B cell (primary cell): ENCODE data around the gene DNM1. TPM values are rescaled to one million over a fixed set of nuclear protein-coding genes. Genes with fewer than 3 reads are reported as not detected.
A peak's percentile ranks its signal among the peaks of the same experiment; 100 is the strongest.

ENCODE experiments used
- ATAC-seq: fragments of 200-7000 bp; cut with Tn5 transposase; one replicate; pipeline ENCODE4 v1.10.0; 2021; ENCODE audit warnings: low read depth, mild to moderate bottlenecking, moderate number of reproducible peaks, moderate library complexity
- CTCF ChIA-PET: fragments of 350-600 bp; sonication (Branson Sonifier 250); formaldehyde crosslinking; loops from one replicate; lab custom pipeline; 2021; ENCODE audit warnings: antibody characterized with exemption, inconsistent platforms; lab: Charles Lee
- POLR2A ChIA-PET: fragments of 350-600 bp; sonication (Branson Sonifier 250); formaldehyde crosslinking; loops from one replicate; lab custom pipeline; 2021; ENCODE audit warnings: antibody characterized with exemption; lab: Charles Lee
- DNase-seq: peaks from one replicate; pipeline ENCODE4 v3.0.0; 2013
- H2AFZ ChIP-seq: 2 replicates; pipeline ENCODE4 v1.6.1; 2012; ENCODE audit warnings: mild to moderate bottlenecking, low read depth, low read length; ENCODE audit not compliant: insufficient read depth, poor library complexity, severe bottlenecking
- H3K27ac ChIP-seq, 2 donors: 1 replicate in 1 of 2; 2 replicates in 1 of 2; pipeline ENCODE4 v1.5.1; 2012 to 2013; ENCODE audit warnings: low read length in 2 of 2, mild to moderate bottlenecking in 2 of 2, moderate library complexity in 1 of 2
- H3K27me3 ChIP-seq, 4 experiments: fragments of 200-600 bp in 1 of 4; sonication (generic) in 1 of 4; replicated peaks in 1 of 4; 1 replicate in 2 of 4; 2 replicates in 2 of 4; pipeline versions ENCODE4 v1.6.1 to v1.7.0; 2013 to 2016; ENCODE audit warnings: low read length in 3 of 4, mild to moderate bottlenecking in 2 of 4, mixed read lengths in 1 of 4, moderate library complexity in 1 of 4; ENCODE audit not compliant: insufficient read depth in 4 of 4, control insufficient read depth in 3 of 4; ENCODE audit errors: control extremely low read depth in 1 of 4
- H3K36me3 ChIP-seq, 2 experiments: replicated peaks in 1 of 2; 1 replicate in 1 of 2; 2 replicates in 1 of 2; pipeline versions ENCODE4 v1.6.1 to v1.7.1; 2013; ENCODE audit warnings: low read length in 1 of 2; ENCODE audit not compliant: insufficient read depth in 2 of 2, control insufficient read depth in 1 of 2; ENCODE audit errors: control extremely low read depth in 1 of 2, extremely low read depth in 1 of 2
- H3K4me1 ChIP-seq, 2 donors: fragments of 200-600 bp in 1 of 2; sonication (generic) in 1 of 2; 1 replicate in 1 of 2; 2 replicates in 1 of 2; pipeline versions ENCODE4 v1.5.1 to v1.6.1; 2013 to 2017; ENCODE audit warnings: low read length in 2 of 2; ENCODE audit not compliant: control insufficient read depth in 2 of 2, insufficient read depth in 2 of 2
- H3K4me2 ChIP-seq: replicated peaks from 2 replicates; pipeline ENCODE3; 2012; ENCODE audit warnings: mild to moderate bottlenecking, low read depth, low read length; ENCODE audit not compliant: poor library complexity, severe bottlenecking
- H3K4me3 ChIP-seq, 5 experiments: fragments of 200-600 bp in 1 of 5; sonication (generic) in 1 of 5; 1 replicate in 3 of 5; 2 replicates in 2 of 5; pipeline versions ENCODE4 v1.5.1 to v1.7.0; 2011 to 2016; ENCODE audit warnings: low read length in 4 of 5, mild to moderate bottlenecking in 4 of 5, low read depth in 2 of 5, control low read depth in 1 of 5, moderate library complexity in 1 of 5; ENCODE audit not compliant: insufficient read depth in 1 of 5; ENCODE audit errors: control extremely low read depth in 1 of 5, extremely low read depth in 1 of 5
- H3K79me2 ChIP-seq: fragments of 200-600 bp; sonication (generic); one replicate; pipeline ENCODE4 v1.6.0; 2016; ENCODE audit warnings: low read length; ENCODE audit not compliant: control insufficient read depth, insufficient read depth
- H3K9ac ChIP-seq: fragments of 200-600 bp; sonication (generic); 2 replicates; pipeline ENCODE4 v1.6.1; 2017; ENCODE audit warnings: mild to moderate bottlenecking, low read length, moderate library complexity
- H3K9me3 ChIP-seq, 3 donors: one replicate each; pipeline versions ENCODE4 v1.6.1 to v1.7.1; 2013; ENCODE audit warnings: low read length in 2 of 3; ENCODE audit not compliant: control insufficient read depth in 2 of 3, insufficient read depth in 1 of 3; ENCODE audit errors: control extremely low read depth in 1 of 3
- H4K20me1 ChIP-seq: 2 replicates; pipeline ENCODE4 v1.6.0; 2012; ENCODE audit warnings: mild to moderate bottlenecking, low read length; ENCODE audit not compliant: insufficient read depth, control insufficient read depth, poor library complexity, severe bottlenecking
- H3K27ac Mint-ChIP-seq: one replicate; pipeline ENCODE4 v1.8.0; 2021; ENCODE audit warnings: mixed read lengths
- H3K27me3 Mint-ChIP-seq: one replicate; pipeline ENCODE4 v1.8.0; 2021; ENCODE audit warnings: mixed read lengths
- H3K4me1 Mint-ChIP-seq: one replicate; pipeline ENCODE4 v1.8.0; 2021; ENCODE audit warnings: mixed read lengths
- H3K4me3 Mint-ChIP-seq: one replicate; pipeline ENCODE4 v1.8.0; 2021; ENCODE audit warnings: mixed read lengths
- H3K9me3 Mint-ChIP-seq: one replicate; pipeline ENCODE4 v1.8.0; 2022; ENCODE audit warnings: mixed read lengths; ENCODE audit not compliant: insufficient read depth
- CTCF ChIP-seq: fragments of 200-600 bp; IDR thresholded peaks from one replicate; pipeline ENCODE4 v1.8.0; 2022; ENCODE audit warnings: antibody characterized with exemption, mild to moderate bottlenecking
- EZH2 ChIP-seq: IDR thresholded peaks from 2 replicates; pipeline ENCODE4 v1.6.1; 2012; ENCODE audit warnings: borderline replicate concordance, low read depth, mild to moderate bottlenecking, moderate library complexity, low read length; ENCODE audit not compliant: insufficient read depth, poor library complexity, severe bottlenecking
- WGBS: methylation state at CpG from one replicate; pipeline ENCODE4 v1.1.5; 2013; ENCODE audit warnings: missing lambda C conversion rate; ENCODE audit not compliant: insufficient coverage; 5-methylcytosine and 5-hydroxymethylcytosine counted together
- intact Hi-C: fragments of 100-400 bp; cut with micrococcal nuclease; formaldehyde crosslinking; loops from one replicate; pipeline ENCODE4 v1.10.0; 2022
- polyA plus RNA-seq: library from polyadenylated mRNA; depleted of rRNA; stranded (reverse); fragments of >200 nt; gene quantifications from 2 replicates; pipeline ENCODE4 v1.2.3, GENCODE V29; 2012
- total RNA-seq, 2 donors: library from RNA; stranded (reverse); fragments of 120-200 nt in 1 of 2; gene quantifications; 1 replicate in 1 of 2; 2 replicates in 1 of 2; pipeline versions ENCODE4 v1.2.3 to v1.2.4, GENCODE V29; 2013 to 2022

Gene DNM1
- total and polyA plus RNA-seq, 2 donors (not counting 1 experiment from before 2014, with no cell fraction given) = 0.63 to 1.3 TPM

GRCh38 chr9:128250839-128251731 is 47.9 kb downstream of the DNM1 start:
- peak overlapping the region in 4 of 5 experiments; percentile 37 to 74 (median 52) for H3K4me3 ChIP-seq
- H3K9ac ChIP-seq = peak overlapping the region; percentile 72
- Mint-ChIP-seq H3K9me3 (no peaks in the 10 kb centered on the region), H3K4me3 (peak overlapping the region; percentile 85), H3K4me1 (peaks cover 30% of the 10 kb centered on the region), H3K27ac (peak overlapping the region; percentile 5), H3K27me3 (peaks cover 13% of the 10 kb centered on the region)
- H3K79me2 ChIP-seq = no peaks in the 10 kb centered on the region
- H3K27me3 ChIP-seq = peaks cover 0 to 4% (median 0%) of the 10 kb centered on the region in 4 experiments
- ChIA-PET CTCF (interaction anchor here (0.5 to 1.3 kb wide), 7 partner anchors 10 to 1487 kb away, joined by 3 to 5 read pairs (median 3); partner anchors contain the start of genes DNM1, GOLGA2 and SWI5), POLR2A (interaction anchor here (0.6 to 1.3 kb wide), 3 partner anchors 25 to 1373 kb away, joined by 4 to 5 read pairs (median 4); partner anchors contain the start of genes GOLGA2 and SWI5)
- no peaks in the 10 kb centered on the region for H3K36me3 ChIP-seq
- intact Hi-C loops = loop anchor here (1.0 to 5.0 kb wide), 7 partner anchors 25 to 631 kb away; partner anchors contain the start of genes CIZ1, COQ4, DNM1 and GOLGA2
- no peaks in the 10 kb centered on the region for H4K20me1 ChIP-seq
- ATAC-seq (no peak), DNase-seq (peak; percentile 26)
- H3K27ac ChIP-seq = no peak overlapping the region
- 14% methylated on average over 31 of the region's 43 CpGs for WGBS
- no peak for TF ChIP-seq EZH2
- TF ChIP-seq CTCF = no peak
- peak overlapping the region; percentile 72 for H2AFZ ChIP-seq
- H3K9me3 ChIP-seq = no peaks in the 10 kb centered on the region
- H3K4me2 ChIP-seq = peak overlapping the region; percentile 99
- peaks cover 10 to 26% of the 10 kb centered on the region in 2 donors for H3K4me1 ChIP-seq
